ENCODE measurements around the gene FAF1. TPM values are rescaled to one million over a fixed set of nuclear protein-coding genes. Genes with fewer than 3 reads are reported as not detected.

Gene FAF1
- total and polyA plus RNA-seq, 9 donors, result 23.1 to 76.0 (median 57.1) TPM

- no peaks in the 10 kb centered on the region for H3K9me3 ChIP-seq
- no peak for TF ChIP-seq CTCF (IDR thresholded peaks at IDR 0.05)
- no peak for TF ChIP-seq EP300 (IDR thresholded peaks at IDR 0.05)
- no peak for TF ChIP-seq POLR2A (IDR thresholded peaks at IDR 0.05)
- 88 to 94% (median 93%) methylated on average over 2 of the region's 2 CpGs for WGBS, 3 donors
Observed at GRCh38 chr1:50796272-50796671, 163.8 kb downstream of the FAF1 start.

DNA sequence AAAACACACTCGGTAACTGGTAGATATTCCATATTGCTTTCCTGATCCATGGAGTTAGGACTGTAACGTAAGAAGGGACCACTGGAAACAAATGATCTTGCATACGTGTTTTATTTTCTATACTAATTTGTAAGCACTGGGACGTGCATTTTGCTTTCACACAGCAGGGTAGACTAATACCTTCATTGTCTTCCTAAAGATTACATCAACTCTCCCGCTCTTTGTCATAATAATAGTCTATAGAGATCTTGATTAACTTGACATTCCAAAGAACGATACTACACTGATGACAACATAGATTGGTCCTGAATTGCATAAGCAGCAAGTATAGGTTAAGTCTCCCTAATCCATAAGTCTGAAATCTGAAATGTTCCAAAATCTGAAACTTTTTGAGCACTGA is 166.5 kb downstream of the FAF1 start:
- Histone ChIP-seq H3K27ac (no peak overlapping the region), H3K4me1 (ENCODE audit: insufficient read depth) (peaks cover 9% of the 10 kb centered on the region), H3K27me3 (no peaks in the 10 kb centered on the region), H3K36me3 (no peaks in the 10 kb centered on the region), H3K9me3 (no peaks in the 10 kb centered on the region), H3K4me3 (no peak overlapping the region)
- no peak for TF ChIP-seq CTCF (IDR thresholded peaks at IDR 0.05)
- TF ChIP-seq EP300 (IDR thresholded peaks at IDR 0.05), result no peak
- no peak for TF ChIP-seq POLR2A (IDR thresholded peaks at IDR 0.05)
- 96 to 98% (median 97%) methylated on average over 6 of the region's 6 CpGs for WGBS, 3 donors
- intact Hi-C loops (cut with DNase I), result no loop called here
- DNase-seq, result no peak

More at GRCh38 chr1:50796272-50796671, 163.8 kb downstream of the FAF1 start:
- DNase-seq, result no peak
- H3K27ac ChIP-seq, result no peak overlapping the region
- no peaks in the 10 kb centered on the region for H3K36me3 ChIP-seq
- no peaks in the 10 kb centered on the region for H3K27me3 ChIP-seq
- no peak overlapping the region for H3K4me3 ChIP-seq
- intact Hi-C loops (cut with DNase I), result no loop called here
- peaks cover 9% of the 10 kb centered on the region for H3K4me1 ChIP-seq (ENCODE audit: insufficient read depth)

DNA sequence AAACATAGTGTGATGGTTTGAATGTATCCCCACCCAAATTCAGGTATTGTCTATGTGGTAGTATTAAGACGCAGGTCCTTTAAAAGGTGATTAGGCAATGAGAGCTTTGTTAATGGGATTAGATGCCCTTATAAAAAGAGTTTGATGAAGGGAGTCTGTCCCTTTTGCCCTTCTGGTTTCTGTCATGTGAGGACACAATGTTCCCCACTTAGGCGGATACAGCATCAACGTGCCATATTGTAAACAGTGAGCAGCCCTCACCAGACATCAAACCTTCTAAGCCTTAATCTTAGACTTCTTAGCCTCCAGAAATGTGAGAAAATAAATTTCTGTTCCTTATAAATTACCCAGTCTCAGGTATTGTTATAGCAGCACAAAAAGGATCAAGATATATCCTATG is 172.8 kb downstream of the FAF1 start:
- Histone ChIP-seq H3K9me3 (no peaks in the 10 kb centered on the region), H3K27ac (no peak overlapping the region), H3K4me1 (ENCODE audit: insufficient read depth) (peaks cover 4% of the 10 kb centered on the region), H3K27me3 (no peaks in the 10 kb centered on the region), H3K4me3 (no peak overlapping the region), H3K36me3 (no peaks in the 10 kb centered on the region)
- TF ChIP-seq CTCF (IDR thresholded peaks at IDR 0.05) (no peak), POLR2A (IDR thresholded peaks at IDR 0.05) (no peak), EP300 (IDR thresholded peaks at IDR 0.05) (no peak)
- intact Hi-C loops (cut with DNase I), result no loop called here
- 89 to 96% (median 93%) methylated on average over 3 of the region's 3 CpGs for WGBS, 3 donors
- no peak for DNase-seq

DNA sequence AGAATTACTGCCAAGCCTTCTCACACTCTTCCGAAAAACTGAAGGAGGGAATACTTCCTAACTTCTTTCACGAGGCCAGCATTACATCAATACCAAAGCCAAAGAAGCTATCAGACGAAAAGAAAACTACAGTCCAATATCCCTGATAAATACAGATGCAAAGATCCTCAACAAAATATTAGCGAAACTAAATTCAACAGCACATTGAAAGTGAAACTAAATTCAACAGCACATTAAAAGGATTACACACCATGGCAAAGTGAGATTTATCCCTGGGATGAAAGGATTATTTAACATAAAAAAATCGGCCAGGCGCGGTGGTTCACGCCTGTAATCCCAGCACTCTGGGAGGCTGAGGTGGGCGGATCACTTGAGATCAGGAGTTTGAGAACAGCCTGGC is 176.8 kb downstream of the FAF1 start:
- DNase-seq, result no peak
- intact Hi-C loops (cut with DNase I), result no loop called here
- H3K9me3 ChIP-seq, result no peaks in the 10 kb centered on the region
- H3K36me3 ChIP-seq, result no peaks in the 10 kb centered on the region
- no peak overlapping the region for H3K27ac ChIP-seq
- H3K4me1 ChIP-seq (ENCODE audit: insufficient read depth), result peaks cover 2% of the 10 kb centered on the region
- WGBS, 3 donors, result 77 to 87% (median 86%) methylated on average over 9 of the region's 9 CpGs
- H3K27me3 ChIP-seq, result no peaks in the 10 kb centered on the region
- no peak for TF ChIP-seq POLR2A (IDR thresholded peaks at IDR 0.05)
- no peak for TF ChIP-seq EP300 (IDR thresholded peaks at IDR 0.05)
- TF ChIP-seq CTCF (IDR thresholded peaks at IDR 0.05), result no peak
- no peak overlapping the region for H3K4me3 ChIP-seq

Data from ovary (tissue), 9 donors.